NCI-H460 (cell line): Measurements from ENCODE around the gene POMP. TPM values are rescaled to one million over a fixed set of nuclear protein-coding genes. Genes with fewer than 3 reads are reported as not detected.
"Not testable (repeated sequence)": the region's sequence is repeated elsewhere in the genome, so short reads cannot be mapped to it uniquely, and the experiment has no call there.

ENCODE experiments used
- DNase-seq: peaks from one replicate; pipeline ENCODE4 v3.0.0-alpha.2; 2016; ENCODE audit warnings: low read depth; ENCODE audit errors: extremely low read depth
- total RNA-seq: library from RNA; depleted of rRNA; stranded (reverse); fragments of >200 nt; shearing (Covaris generic); gene quantifications from 2 replicates; pipeline ENCODE4 v1.2.3, GENCODE V29; 2014

The POMP gene
- total RNA-seq, 1 experiment from 2014 or later, result 120 TPM

- DNase-seq, result peak; percentile 33
Observed at GRCh38 chr13:28636677-28637317, 22.1 kb upstream of the POMP start.

DNA sequence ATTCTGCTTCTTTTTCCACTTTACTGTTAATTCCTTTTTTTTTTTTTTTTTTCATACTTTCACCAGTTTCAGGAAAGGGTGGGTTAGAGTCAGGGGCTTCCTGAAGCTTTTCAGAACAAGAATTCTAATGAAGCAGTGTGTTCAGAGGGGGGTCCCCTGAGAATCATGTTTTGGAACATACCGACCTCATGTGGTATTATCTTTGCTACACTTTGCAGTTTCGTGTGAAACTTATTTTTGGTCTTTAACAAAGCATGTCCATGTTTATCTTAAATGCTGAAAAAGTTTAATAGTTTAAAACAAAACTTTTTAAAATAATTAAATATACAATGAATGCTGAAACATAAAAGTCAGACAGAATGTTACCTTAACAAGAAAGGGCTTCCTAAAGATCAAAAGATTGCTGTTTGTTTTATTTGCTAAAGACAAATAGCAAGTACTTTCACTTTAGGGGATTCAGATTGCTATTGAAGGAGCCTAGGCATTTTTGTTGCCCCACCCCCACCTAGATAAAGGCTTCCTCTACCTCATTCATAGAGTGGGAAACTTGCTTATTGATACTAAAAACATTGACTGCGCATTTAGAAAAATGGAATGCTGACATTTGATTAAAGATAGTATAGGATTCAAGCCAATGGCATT lies 21.1 kb upstream of the POMP start:
- no peak for DNase-seq

DNA sequence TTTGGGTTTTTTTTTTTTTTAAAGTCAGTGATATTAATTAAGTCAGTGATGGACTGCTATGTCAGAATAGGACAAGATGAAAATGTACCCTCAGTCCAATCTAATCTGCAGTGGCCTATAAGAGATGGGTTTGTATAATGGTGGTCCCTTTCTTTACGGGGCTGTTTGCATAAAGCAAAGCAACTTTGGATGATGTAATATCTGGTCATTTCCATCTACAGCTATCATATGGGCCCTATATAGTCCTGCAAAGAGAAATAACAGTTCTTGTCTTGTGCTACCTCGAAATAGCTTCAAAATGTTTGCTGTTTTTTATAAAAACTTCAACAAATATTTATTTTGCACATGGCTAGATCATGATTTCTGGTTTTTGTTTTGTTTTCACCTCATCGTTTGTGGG lies 20.2 kb upstream of the POMP start:
- DNase-seq, result no peak

DNA sequence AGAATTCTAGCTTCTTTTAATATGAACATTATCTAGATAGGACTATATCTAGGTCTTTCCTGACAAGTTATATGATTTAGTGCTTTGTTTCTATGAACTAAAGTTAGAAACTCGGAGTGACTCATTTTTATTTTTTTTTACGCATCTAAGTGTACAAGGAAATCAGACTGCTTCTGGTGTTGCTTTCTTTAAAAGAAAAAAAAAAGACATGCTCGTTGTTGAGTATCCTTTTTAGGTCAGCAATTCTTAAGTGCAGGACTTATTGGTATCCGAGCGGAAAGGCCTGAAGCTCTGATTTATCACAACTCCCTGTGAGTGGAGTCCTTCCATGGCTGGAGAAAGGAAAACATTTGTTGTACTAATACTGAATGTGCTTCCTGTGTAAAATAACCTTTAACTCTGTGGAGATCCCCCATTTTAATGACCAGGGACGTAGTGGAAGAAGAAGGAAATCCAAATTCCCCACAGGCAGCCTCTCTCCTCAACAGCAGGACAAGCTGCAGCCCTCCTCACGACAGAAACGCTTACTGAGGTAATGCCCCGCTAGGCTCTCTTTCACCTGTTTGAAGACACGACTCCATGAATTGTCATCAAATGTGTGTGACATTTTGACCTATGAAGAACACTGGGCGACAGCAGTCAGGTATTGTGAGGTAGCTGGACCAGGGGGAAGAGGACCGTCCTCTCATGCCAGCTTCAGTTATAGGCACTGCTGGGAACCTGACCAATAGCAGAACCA lies 17.9 kb upstream of the POMP start:
- DNase-seq, result no peak

GRCh38 chr13:28641600-28641926 lies 17.4 kb upstream of the POMP start:
- no peak for DNase-seq

DNA sequence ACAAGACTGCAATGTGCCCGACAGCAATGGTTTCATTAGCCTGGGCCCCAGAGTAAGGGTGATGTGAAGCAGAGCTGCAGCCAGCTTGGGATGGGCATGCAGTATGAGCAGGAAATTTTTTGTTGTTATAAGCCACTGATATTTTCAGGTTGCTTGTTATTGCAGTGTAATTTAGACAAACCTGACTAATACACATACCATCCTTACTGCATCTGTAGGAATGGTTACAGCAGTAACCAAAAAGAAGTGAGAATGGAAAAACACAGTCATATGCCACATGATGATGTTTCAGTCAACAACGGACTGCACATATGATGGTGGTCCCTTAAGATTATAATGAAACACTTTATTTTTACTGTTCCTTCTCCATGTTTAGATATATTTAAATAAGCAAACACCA lies 8.6 kb upstream of the POMP start:
- no peak for DNase-seq

DNA sequence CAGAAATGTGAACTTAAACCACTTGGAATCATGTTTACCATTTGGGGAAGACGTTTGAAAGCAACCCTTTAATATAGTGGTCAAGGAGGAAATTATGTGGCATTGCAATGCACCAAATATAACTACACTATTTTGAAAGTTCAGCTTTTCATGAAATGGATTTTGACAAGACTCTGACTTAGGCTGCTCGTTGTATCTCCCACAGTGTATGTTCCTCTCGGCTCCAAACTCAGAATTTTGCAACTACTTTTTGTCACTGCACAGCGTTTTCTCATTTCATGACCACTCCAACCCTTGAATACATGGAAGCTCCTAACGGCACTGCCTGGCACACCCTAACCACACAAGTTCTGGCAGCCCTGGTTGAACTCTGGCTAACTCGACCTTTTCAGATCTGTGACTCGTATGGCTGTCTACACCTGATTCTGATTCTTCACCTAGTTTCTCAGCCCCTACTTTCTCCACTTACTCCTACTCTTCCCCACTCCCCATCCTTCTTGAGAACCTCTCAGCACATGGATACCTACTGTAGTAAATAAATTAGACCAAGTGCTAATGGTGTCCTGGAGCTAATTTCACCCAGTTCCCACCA lies 7.0 kb upstream of the POMP start:
- DNase-seq, result no peak

DNA sequence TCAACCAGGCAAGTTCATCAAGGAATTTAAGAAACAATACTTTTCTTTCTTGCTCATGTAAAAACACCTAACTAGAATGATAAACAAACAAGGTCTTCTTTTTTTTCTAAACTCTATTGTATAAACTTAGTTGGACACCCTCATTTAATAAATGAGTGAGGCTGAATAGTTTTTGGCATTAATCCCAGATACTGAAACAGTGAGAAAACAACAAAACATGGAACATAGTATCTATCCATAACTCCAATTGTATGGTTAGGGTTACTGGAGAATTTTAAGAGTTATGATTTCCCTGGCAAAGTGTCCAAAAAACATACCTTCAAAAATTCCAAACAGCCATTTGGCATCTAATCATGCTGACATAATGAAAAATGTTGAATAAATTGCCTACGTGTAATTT lies 5.8 kb upstream of the POMP start:
- no peak for DNase-seq

- DNase-seq, result no peak
Observed at GRCh38 chr13:28654276-28654675, 4.7 kb upstream of the POMP start.

GRCh38 chr13:28655561-28655960 lies 3.4 kb upstream of the POMP start:
- no peak for DNase-seq

DNA sequence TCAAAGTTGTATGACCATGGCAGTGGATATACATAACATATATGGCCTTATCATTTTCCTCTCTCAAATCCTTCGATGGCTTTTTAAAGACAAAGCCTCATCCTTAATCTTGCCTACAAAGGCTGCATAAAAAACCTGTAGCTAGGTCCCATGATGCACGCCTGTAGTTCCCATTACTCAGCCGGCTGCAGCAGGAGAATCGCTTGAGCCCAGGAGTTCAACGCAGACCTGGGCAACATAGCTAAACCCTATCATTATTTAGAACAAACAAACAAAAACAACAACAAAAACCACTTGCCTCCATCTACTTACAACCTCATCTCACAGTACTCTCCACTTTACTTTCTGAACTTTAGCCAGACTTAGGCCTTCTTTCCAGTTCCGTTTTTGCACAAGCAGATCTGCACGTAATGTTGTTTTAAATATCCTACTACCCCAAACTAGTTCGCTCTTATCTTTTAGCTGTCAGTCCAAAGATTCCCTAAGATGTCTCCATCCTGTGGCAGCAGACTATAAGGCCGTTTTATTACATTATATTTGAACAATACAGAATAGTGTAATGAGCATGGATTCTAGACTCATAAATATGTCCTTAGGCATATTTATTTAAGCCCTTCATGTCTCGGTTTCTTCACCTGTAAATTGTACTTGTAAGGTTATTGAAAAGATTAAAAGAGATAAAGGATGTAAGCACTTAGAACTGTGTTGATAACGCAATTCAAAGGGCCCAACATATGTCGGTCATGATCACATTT lies 969 bp upstream of the POMP start:
- DNase-seq, result peak; percentile 4

GRCh38 chr13:28658539-28658795 lies 463 bp upstream of the POMP start:
- DNase-seq, result no peak

DNA sequence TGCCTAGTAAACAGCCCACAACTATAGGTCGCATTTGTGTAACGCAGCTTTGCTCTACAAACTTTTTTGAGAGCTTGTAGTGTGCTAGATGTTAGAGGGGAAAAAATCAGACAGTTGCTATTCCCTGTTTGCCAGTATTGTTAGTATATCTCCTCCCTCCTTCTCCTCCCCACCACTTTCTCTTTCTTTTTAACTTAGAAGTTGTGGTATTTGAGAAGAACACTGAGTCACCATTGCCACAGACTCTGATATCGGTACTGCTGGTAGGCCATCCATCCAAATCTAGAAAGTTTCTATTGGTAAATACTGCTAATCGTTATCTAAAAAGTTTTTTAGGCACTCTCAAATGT lies 666 bp downstream of the POMP start:
- no peak for DNase-seq

GRCh38 chr13:28666897-28667488 lies 8.1 kb downstream of the POMP start:
- DNase-seq, result no peak

DNA sequence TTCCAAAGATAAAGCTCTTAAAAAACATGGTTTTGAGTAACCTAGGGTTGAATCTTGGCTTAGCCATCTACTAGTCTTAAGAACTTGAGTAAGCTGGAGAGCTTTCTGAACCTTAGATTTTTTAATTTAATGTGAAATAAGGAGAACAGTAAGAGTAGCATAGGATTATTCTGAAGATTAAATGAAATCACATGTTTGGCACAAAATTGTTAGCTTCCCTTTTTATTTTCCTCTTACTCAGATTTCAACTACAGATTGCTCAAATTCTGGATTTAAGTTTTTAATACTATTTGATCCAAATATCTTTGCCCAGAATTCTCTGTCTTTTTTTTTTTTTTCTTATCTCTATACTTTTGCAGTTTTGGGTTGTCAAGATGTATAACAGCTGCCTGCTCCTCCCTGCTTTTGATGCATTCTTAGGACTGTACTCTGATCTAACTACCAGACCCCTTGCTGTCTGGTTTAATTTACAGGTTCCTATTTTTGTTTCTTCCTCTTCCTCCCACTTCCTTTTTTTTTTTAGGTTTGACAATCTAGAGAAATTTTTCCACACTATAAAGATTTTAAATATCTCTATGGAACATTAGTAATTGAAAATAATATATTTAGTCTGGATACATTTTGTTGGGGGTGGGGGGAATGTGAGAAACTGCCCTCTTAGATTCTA lies 12.3 kb downstream of the POMP start:
- no peak for DNase-seq

GRCh38 chr13:28678809-28679208 lies 19.9 kb downstream of the POMP start:
- no peak for DNase-seq

DNA sequence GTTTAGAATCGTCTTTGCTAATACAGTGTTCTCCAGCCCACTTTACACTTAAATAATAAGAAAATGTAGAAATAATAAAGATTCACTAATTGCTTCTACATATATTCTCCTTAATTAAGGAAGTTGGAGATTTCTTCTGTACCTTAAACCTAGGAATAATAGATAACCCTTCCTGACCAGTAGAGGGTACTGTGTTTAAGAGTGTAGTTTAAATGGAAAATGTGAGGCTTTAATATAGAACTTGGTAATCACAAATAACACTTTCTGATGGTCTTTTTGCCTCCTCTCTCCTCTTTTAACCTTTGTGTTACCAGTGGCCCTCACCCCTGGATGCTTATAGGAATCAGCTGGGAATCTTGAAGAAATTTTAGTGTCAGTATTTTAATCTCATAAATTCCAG lies 20.7 kb downstream of the POMP start:
- peak; percentile 13 for DNase-seq

GRCh38 chr13:28680541-28680940 lies 21.6 kb downstream of the POMP start:
- DNase-seq, result no peak

GRCh38 chr13:28683169-28683568 lies 24.2 kb downstream of the POMP start:
- DNase-seq, result not testable (repeated sequence)

GRCh38 chr13:28684257-28684656 lies 25.3 kb downstream of the POMP start:
- DNase-seq, result no peak

- DNase-seq, result no peak
Observed at GRCh38 chr13:28685114-28685513, 26.2 kb downstream of the POMP start.
